MM.1S (cell line): ENCODE data around the gene GNG13.

Experiments
- CTCF ChIP-seq: fragments of 300-600 bp; sonication (generic); IDR thresholded peaks from 2 replicates; pipeline ENCODE4 v1.5.1; 2016; ENCODE audit warnings: antibody characterized with exemption, low read length, mixed read lengths
- EZH2 ChIP-seq: fragments of 300-600 bp; sonication (generic); optimal IDR thresholded peaks from 2 replicates; pipeline ENCODE3; 2017; ENCODE audit warnings: low read depth, mild to moderate bottlenecking, antibody characterized with exemption, low read length, mixed read lengths
- EZH2phosphoT487 ChIP-seq: fragments of 300-600 bp; sonication (generic); IDR thresholded peaks from 2 replicates; pipeline ENCODE4 v1.6.1; 2018; ENCODE audit warnings: antibody characterized with exemption, low read length

GRCh38 chr16:835373-835772 lies 34.8 kb upstream of the GNG13 start:
- TF ChIP-seq CTCF (no peak), EZH2 (no peak), EZH2phosphoT487 (no peak)
